ENCODE results near the gene PPP2R2D.

Gene PPP2R2D

GRCh38 chr10:131920693-131921092 is 19.9 kb downstream of the PPP2R2D start:
- ChIA-PET POLR2A (no interaction called here), CTCF (no interaction called here)
- no peak for DNase-seq (ENCODE audit: extremely low spot score)
- no peak for TF ChIP-seq CTBP1 (IDR thresholded peaks at IDR 0.05; ENCODE audit: borderline replicate concordance)
- TF ChIP-seq HDGF (IDR thresholded peaks at IDR 0.05; ENCODE audit: borderline replicate concordance): no peak
- no peak for TF ChIP-seq FOXM1 (IDR thresholded peaks at IDR 0.05; ENCODE audit: borderline replicate concordance)
- TF ChIP-seq NFRKB (IDR thresholded peaks at IDR 0.05): no peak
- TF ChIP-seq LEF1 (IDR thresholded peaks at IDR 0.05; ENCODE audit: borderline replicate concordance): no peak
- no peak for TF ChIP-seq FOXA1 (IDR thresholded peaks at IDR 0.05)
- TF ChIP-seq PKNOX1 (IDR thresholded peaks at IDR 0.05): no peak
- TF ChIP-seq FOXK2 (IDR thresholded peaks at IDR 0.05): no peak
- no peak for TF ChIP-seq ELF4 (IDR thresholded peaks at IDR 0.05)
- no peak for TF ChIP-seq ZNF384 (IDR thresholded peaks at IDR 0.05)
- no peak for TF ChIP-seq SUZ12 (IDR thresholded peaks at IDR 0.05)

GRCh38 chr10:131921184-131921583 is 20.4 kb downstream of the PPP2R2D start:
- TF ChIP-seq BHLHE40 (IDR thresholded peaks at IDR 0.05; ENCODE audit: borderline replicate concordance): no peak
- TF ChIP-seq FOXM1 (IDR thresholded peaks at IDR 0.05; ENCODE audit: borderline replicate concordance): no peak
- TF ChIP-seq ARNT (IDR thresholded peaks at IDR 0.05): no peak
- TF ChIP-seq NFRKB (IDR thresholded peaks at IDR 0.05): no peak
- TF ChIP-seq FOXA1 (IDR thresholded peaks at IDR 0.05): no peak
- no peak for TF ChIP-seq SP1 (IDR thresholded peaks at IDR 0.05)
- no peak for TF ChIP-seq LEF1 (IDR thresholded peaks at IDR 0.05; ENCODE audit: borderline replicate concordance)
- TF ChIP-seq CTBP1 (IDR thresholded peaks at IDR 0.05; ENCODE audit: borderline replicate concordance): no peak
- no peak for TF ChIP-seq HDGF (IDR thresholded peaks at IDR 0.05; ENCODE audit: borderline replicate concordance)
- TF ChIP-seq TARDBP (IDR thresholded peaks at IDR 0.05): no peak
- TF ChIP-seq PKNOX1 (IDR thresholded peaks at IDR 0.05): no peak
- no peak for TF ChIP-seq SUZ12 (IDR thresholded peaks at IDR 0.05)
- no peak for TF ChIP-seq L3MBTL2 (conservative IDR thresholded peaks at IDR 0.05)
- no peak for TF ChIP-seq ZNF384 (IDR thresholded peaks at IDR 0.05)
- TF ChIP-seq ELF4 (IDR thresholded peaks at IDR 0.05): no peak
- ChIA-PET CTCF (no interaction called here), POLR2A (no interaction called here)
- DNase-seq (ENCODE audit: extremely low spot score): no peak

GRCh38 chr10:131923038-131923756 is 22.4 kb downstream of the PPP2R2D start:
- POLR2A ChIA-PET: no interaction called here
- no peak for DNase-seq (ENCODE audit: extremely low spot score)
- no peak for TF ChIP-seq BHLHE40 (IDR thresholded peaks at IDR 0.05; ENCODE audit: borderline replicate concordance)
- no peak for TF ChIP-seq SUZ12 (IDR thresholded peaks at IDR 0.05)
- TF ChIP-seq ZNF384 (IDR thresholded peaks at IDR 0.05): no peak
- TF ChIP-seq TARDBP (IDR thresholded peaks at IDR 0.05): no peak
- TF ChIP-seq HDGF (IDR thresholded peaks at IDR 0.05; ENCODE audit: borderline replicate concordance): no peak
- no peak for TF ChIP-seq PKNOX1 (IDR thresholded peaks at IDR 0.05)
- no peak for TF ChIP-seq LEF1 (IDR thresholded peaks at IDR 0.05; ENCODE audit: borderline replicate concordance)
- no peak for TF ChIP-seq L3MBTL2 (conservative IDR thresholded peaks at IDR 0.05)
- TF ChIP-seq SP1 (IDR thresholded peaks at IDR 0.05): no peak
- no peak for TF ChIP-seq CTBP1 (IDR thresholded peaks at IDR 0.05; ENCODE audit: borderline replicate concordance)
- no peak for TF ChIP-seq NFRKB (IDR thresholded peaks at IDR 0.05)
- no peak for TF ChIP-seq ARNT (IDR thresholded peaks at IDR 0.05)
- no peak for TF ChIP-seq ELF4 (IDR thresholded peaks at IDR 0.05)
- no peak for TF ChIP-seq FOXA1 (IDR thresholded peaks at IDR 0.05)
- CTCF ChIA-PET: no interaction called here

DNA sequence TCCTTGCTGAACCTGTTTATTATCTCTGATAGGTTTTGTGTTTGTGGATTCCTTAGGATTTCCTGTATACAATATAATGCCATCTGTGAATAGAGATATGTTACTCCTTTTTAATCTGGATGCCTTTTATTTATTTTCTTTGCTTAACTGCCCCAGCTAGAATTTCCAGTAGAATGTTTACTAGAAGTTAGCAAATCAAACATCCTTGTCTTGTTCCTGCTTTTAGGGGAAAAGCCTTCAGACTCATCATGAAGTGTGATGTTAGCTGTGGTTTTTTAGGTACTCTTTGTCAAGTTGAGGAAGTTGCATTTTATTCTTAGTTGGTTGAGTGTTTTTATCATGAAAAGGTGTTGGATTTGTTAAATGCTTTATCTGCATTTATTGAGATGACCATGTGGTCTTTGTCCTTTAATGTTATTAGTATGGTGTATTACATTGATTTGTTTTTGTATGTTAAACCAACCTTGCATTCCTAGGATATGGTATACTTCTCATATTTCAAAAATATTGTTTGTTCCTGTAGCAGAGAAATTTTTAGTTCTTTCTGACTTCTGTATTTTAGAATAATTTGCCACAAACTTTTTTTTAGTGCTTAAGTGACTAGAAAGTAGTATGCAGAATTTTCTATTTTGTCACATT is 24.3 kb downstream of the PPP2R2D start:
- CTCF ChIA-PET: no interaction called here
- POLR2A ChIA-PET: interaction anchor here (1.2 kb wide), 1 partner anchor 25 kb away, joined by 3 read pairs; no protein-coding TSS in a partner anchor
- no peak for DNase-seq (ENCODE audit: extremely low spot score)
- TF ChIP-seq L3MBTL2 (conservative IDR thresholded peaks at IDR 0.05): no peak
- TF ChIP-seq FOXA1 (IDR thresholded peaks at IDR 0.05): no peak
- TF ChIP-seq ELF4 (IDR thresholded peaks at IDR 0.05): no peak
- TF ChIP-seq ARNT (IDR thresholded peaks at IDR 0.05): no peak
- no peak for TF ChIP-seq CTBP1 (IDR thresholded peaks at IDR 0.05; ENCODE audit: borderline replicate concordance)
- no peak for TF ChIP-seq NFRKB (IDR thresholded peaks at IDR 0.05)
- TF ChIP-seq SUZ12 (IDR thresholded peaks at IDR 0.05): no peak
- no peak for TF ChIP-seq TARDBP (IDR thresholded peaks at IDR 0.05)
- TF ChIP-seq FOXK2 (IDR thresholded peaks at IDR 0.05): no peak
- no peak for TF ChIP-seq PKNOX1 (IDR thresholded peaks at IDR 0.05)
- TF ChIP-seq LEF1 (IDR thresholded peaks at IDR 0.05; ENCODE audit: borderline replicate concordance): no peak
- no peak for TF ChIP-seq HDGF (IDR thresholded peaks at IDR 0.05; ENCODE audit: borderline replicate concordance)
- no peak for TF ChIP-seq FOXM1 (IDR thresholded peaks at IDR 0.05; ENCODE audit: borderline replicate concordance)
- no peak for TF ChIP-seq BHLHE40 (IDR thresholded peaks at IDR 0.05; ENCODE audit: borderline replicate concordance)
- TF ChIP-seq SP1 (IDR thresholded peaks at IDR 0.05): no peak
- TF ChIP-seq ZNF384 (IDR thresholded peaks at IDR 0.05): no peak

- POLR2A ChIA-PET: interaction anchor here (1.2 kb wide), 1 partner anchor 26 kb away, joined by 3 read pairs; no protein-coding TSS in a partner anchor
- TF ChIP-seq SP1 (IDR thresholded peaks at IDR 0.05) (no peak), LEF1 (IDR thresholded peaks at IDR 0.05; ENCODE audit: borderline replicate concordance) (no peak), PKNOX1 (IDR thresholded peaks at IDR 0.05) (no peak), CTBP1 (IDR thresholded peaks at IDR 0.05; ENCODE audit: borderline replicate concordance) (no peak), ARNT (IDR thresholded peaks at IDR 0.05) (no peak), BHLHE40 (IDR thresholded peaks at IDR 0.05; ENCODE audit: borderline replicate concordance) (no peak), SUZ12 (IDR thresholded peaks at IDR 0.05) (no peak), FOXA1 (IDR thresholded peaks at IDR 0.05) (no peak), ZNF384 (IDR thresholded peaks at IDR 0.05) (no peak), HDGF (IDR thresholded peaks at IDR 0.05; ENCODE audit: borderline replicate concordance) (no peak), ELF4 (IDR thresholded peaks at IDR 0.05) (no peak), TARDBP (IDR thresholded peaks at IDR 0.05) (no peak), L3MBTL2 (conservative IDR thresholded peaks at IDR 0.05) (no peak), NFRKB (IDR thresholded peaks at IDR 0.05) (no peak)
- CTCF ChIA-PET: no interaction called here
These were observed 24.9 kb downstream of the PPP2R2D start for GRCh38 chr10:131925716-131926115.

More at GRCh38 chr10:131925716-131926115, 24.9 kb downstream of the PPP2R2D start:
- DNase-seq (ENCODE audit: extremely low spot score): no peak
